Astrocyte (in vitro differentiated cells and primary cell): ENCODE data around the gene TUT7. TPM values are rescaled to one million over a fixed set of nuclear protein-coding genes. Genes with fewer than 3 reads are reported as not detected.

Experiments
- DNase-seq: peaks from one replicate; pipeline ENCODE4 v3.0.0-alpha.2; 2010; ENCODE audit warnings: low read depth
- FAIRE-seq: peaks from 2 replicates; lab custom pipeline; 2011; peaks lifted over from hg19 to GRCh38; lab: Jason Lieb, UNC
- H2AFZ ChIP-seq: 2 replicates; pipeline ENCODE4 v1.6.0; 2012; ENCODE audit warnings: low read depth, low read length, inconsistent platforms
- H3K27ac ChIP-seq: 2 replicates; pipeline ENCODE4 v1.5.1; 2011; ENCODE audit warnings: low read depth, low read length, inconsistent platforms
- H3K27me3 ChIP-seq: 2 replicates; pipeline ENCODE4 v1.6.0; 2011; ENCODE audit warnings: low read length, inconsistent platforms; ENCODE audit not compliant: insufficient read depth
- H3K36me3 ChIP-seq: 2 replicates; pipeline ENCODE4 v1.5.1; 2011; ENCODE audit warnings: low read length, inconsistent platforms; ENCODE audit not compliant: insufficient read depth
- H3K4me1 ChIP-seq: 2 replicates; pipeline ENCODE4 v1.5.1; 2011; ENCODE audit warnings: low read length, inconsistent platforms; ENCODE audit not compliant: insufficient read depth
- H3K4me2 ChIP-seq: 2 replicates; pipeline ENCODE4 v1.6.0; 2012; ENCODE audit warnings: low read length, inconsistent platforms
- H3K4me3 ChIP-seq: 2 replicates; pipeline ENCODE4 v1.5.1; 2011; ENCODE audit warnings: low read depth, mild to moderate bottlenecking, low read length, inconsistent platforms; ENCODE audit not compliant: insufficient read depth
- H3K79me2 ChIP-seq: 2 replicates; pipeline ENCODE4 v1.6.0; 2012; ENCODE audit warnings: mild to moderate bottlenecking, low read length, inconsistent platforms; ENCODE audit not compliant: insufficient read depth
- H3K9ac ChIP-seq: 2 replicates; pipeline ENCODE4 v1.6.0; 2012; ENCODE audit warnings: mild to moderate bottlenecking, low read length, inconsistent platforms
- H3K9me3 ChIP-seq: 2 replicates; pipeline ENCODE4 v1.5.1; 2012; ENCODE audit warnings: low read depth, mild to moderate bottlenecking, low read length, inconsistent platforms; ENCODE audit not compliant: insufficient read depth
- H4K20me1 ChIP-seq: 2 replicates; pipeline ENCODE4 v1.6.0; 2012; ENCODE audit warnings: low read length, inconsistent platforms; ENCODE audit not compliant: insufficient read depth
- H3K27ac Mint-ChIP-seq: one replicate; pipeline ENCODE4 v1.8.0; 2021; ENCODE audit warnings: mild to moderate bottlenecking, mixed read lengths; ENCODE audit not compliant: unreplicated experiment
- H3K27me3 Mint-ChIP-seq: one replicate; pipeline ENCODE4 v1.8.0; 2021; ENCODE audit warnings: low read depth, mixed read lengths; ENCODE audit not compliant: unreplicated experiment
- H3K36me3 Mint-ChIP-seq: one replicate; pipeline ENCODE4 v1.8.0; 2021; ENCODE audit warnings: low read depth, mixed read lengths; ENCODE audit not compliant: unreplicated experiment
- H3K4me1 Mint-ChIP-seq: one replicate; pipeline ENCODE4 v1.8.0; 2021; ENCODE audit warnings: low read depth, mixed read lengths; ENCODE audit not compliant: unreplicated experiment
- H3K4me3 Mint-ChIP-seq: one replicate; pipeline ENCODE4 v1.8.0; 2021; ENCODE audit warnings: mild to moderate bottlenecking, moderate library complexity, mixed read lengths; ENCODE audit not compliant: unreplicated experiment
- H3K9me3 Mint-ChIP-seq: one replicate; pipeline ENCODE4 v1.8.0; 2021; ENCODE audit warnings: mild to moderate bottlenecking, mixed read lengths; ENCODE audit not compliant: unreplicated experiment
- CTCF ChIP-seq: IDR thresholded peaks from 2 replicates; pipeline ENCODE4 v1.5.1; 2011; ENCODE audit warnings: low read depth, mild to moderate bottlenecking, inconsistent platforms, low read length, moderate library complexity; ENCODE audit not compliant: insufficient read depth
- EZH2 ChIP-seq: IDR thresholded peaks from 2 replicates; pipeline ENCODE4 v1.6.1; 2012; ENCODE audit warnings: mild to moderate bottlenecking, low read length, inconsistent platforms; ENCODE audit not compliant: insufficient read depth
- total RNA-seq: library from RNA; stranded (reverse); gene quantifications from 2 replicates; pipeline ENCODE4 v1.2.1, GENCODE V29; 2021

Gene TUT7
- total RNA-seq, 1 donor from 2014 or later: 24.8 TPM

- no peak overlapping the region for H3K27ac Mint-ChIP-seq
- no peak overlapping the region for H3K4me2 ChIP-seq
- no peak overlapping the region for H3K9ac ChIP-seq
- H3K36me3 ChIP-seq: no peaks in the 10 kb centered on the region
- DNase-seq (no peak), FAIRE-seq (no peak)
- no peaks in the 10 kb centered on the region for H3K9me3 Mint-ChIP-seq
- no peak overlapping the region for H3K4me3 ChIP-seq
- no peak overlapping the region for H2AFZ ChIP-seq
- no peaks in the 10 kb centered on the region for H3K27me3 Mint-ChIP-seq
- no peaks in the 10 kb centered on the region for H3K79me2 ChIP-seq
- H3K4me1 ChIP-seq: no peaks in the 10 kb centered on the region
- no peak for TF ChIP-seq EZH2
- no peak overlapping the region for H3K27ac ChIP-seq
- peaks cover 4% of the 10 kb centered on the region for H3K36me3 Mint-ChIP-seq
- no peaks in the 10 kb centered on the region for H4K20me1 ChIP-seq
- H3K27me3 ChIP-seq: no peaks in the 10 kb centered on the region
- H3K4me3 Mint-ChIP-seq: no peak overlapping the region
- no peaks in the 10 kb centered on the region for H3K4me1 Mint-ChIP-seq
- H3K9me3 ChIP-seq: no peaks in the 10 kb centered on the region
These were observed 96.8 kb downstream of the TUT7 start for GRCh38 chr9:86257391-86257790.

- no peak overlapping the region for H3K27ac ChIP-seq
- no peaks in the 10 kb centered on the region for H3K27me3 ChIP-seq
- H3K9me3 ChIP-seq: no peaks in the 10 kb centered on the region
- no peak overlapping the region for H3K9ac ChIP-seq
- no peak overlapping the region for H3K27ac Mint-ChIP-seq
- FAIRE-seq: no peak
- no peaks in the 10 kb centered on the region for H3K4me1 ChIP-seq
- TF ChIP-seq CTCF (no peak), EZH2 (no peak)
- no peaks in the 10 kb centered on the region for H3K79me2 ChIP-seq
- H3K36me3 Mint-ChIP-seq: peaks cover 2% of the 10 kb centered on the region
- no peak overlapping the region for H3K4me3 Mint-ChIP-seq
- no peaks in the 10 kb centered on the region for H3K36me3 ChIP-seq
- no peaks in the 10 kb centered on the region for H4K20me1 ChIP-seq
- H3K4me2 ChIP-seq: no peak overlapping the region
- H3K27me3 Mint-ChIP-seq: no peaks in the 10 kb centered on the region
- H3K4me3 ChIP-seq: no peak overlapping the region
- no peaks in the 10 kb centered on the region for H3K4me1 Mint-ChIP-seq
- DNase-seq: no peak
- peaks cover 2% of the 10 kb centered on the region for H3K9me3 Mint-ChIP-seq
- no peak overlapping the region for H2AFZ ChIP-seq
These were observed 97.6 kb downstream of the TUT7 start for GRCh38 chr9:86256653-86257052.

GRCh38 chr9:86253577-86253976 lies 100.6 kb downstream of the TUT7 start:
- Mint-ChIP-seq H3K36me3 (peaks cover 2% of the 10 kb centered on the region), H3K9me3 (peaks cover 3% of the 10 kb centered on the region), H3K27me3 (no peaks in the 10 kb centered on the region), H3K4me3 (no peak overlapping the region), H3K4me1 (no peaks in the 10 kb centered on the region), H3K27ac (no peak overlapping the region)
- Histone ChIP-seq H3K79me2 (no peaks in the 10 kb centered on the region), H3K27ac (no peak overlapping the region), H3K4me3 (no peak overlapping the region), H4K20me1 (no peaks in the 10 kb centered on the region), H3K4me1 (no peaks in the 10 kb centered on the region), H3K9ac (no peak overlapping the region), H3K9me3 (no peaks in the 10 kb centered on the region), H3K36me3 (no peaks in the 10 kb centered on the region), H2AFZ (no peak overlapping the region), H3K27me3 (no peaks in the 10 kb centered on the region), H3K4me2 (no peak overlapping the region)
- FAIRE-seq (no peak), DNase-seq (no peak)
- TF ChIP-seq EZH2: no peak
- no peak for TF ChIP-seq CTCF
